ENCODE measurements around the gene PFKFB4.
"Not testable (repeated sequence)": the region's sequence is repeated elsewhere in the genome, so short reads cannot be mapped to it uniquely, and the experiment has no call there.

The PFKFB4 gene

DNA sequence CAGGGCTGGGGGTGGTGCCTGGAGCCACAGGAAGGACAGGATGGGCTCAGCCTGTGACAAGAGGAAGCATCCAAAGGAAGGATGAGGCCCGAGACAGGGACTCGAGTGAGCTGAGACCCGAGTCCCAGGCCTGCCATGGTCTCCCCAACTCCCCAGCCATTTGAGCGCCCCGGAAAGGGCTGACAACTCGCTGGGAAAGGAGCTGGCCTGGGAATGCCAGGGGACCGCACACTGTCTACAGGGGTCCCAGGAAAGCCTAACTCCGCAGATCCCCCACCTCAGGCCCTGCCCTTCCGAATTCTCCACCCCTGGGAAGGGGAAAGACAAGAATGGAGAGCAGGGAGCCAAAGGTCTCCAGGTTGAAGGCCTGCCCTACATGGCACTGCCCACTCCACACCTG, 31.6 kb downstream of the PFKFB4 start:
- no peak for DNase-seq

DNA sequence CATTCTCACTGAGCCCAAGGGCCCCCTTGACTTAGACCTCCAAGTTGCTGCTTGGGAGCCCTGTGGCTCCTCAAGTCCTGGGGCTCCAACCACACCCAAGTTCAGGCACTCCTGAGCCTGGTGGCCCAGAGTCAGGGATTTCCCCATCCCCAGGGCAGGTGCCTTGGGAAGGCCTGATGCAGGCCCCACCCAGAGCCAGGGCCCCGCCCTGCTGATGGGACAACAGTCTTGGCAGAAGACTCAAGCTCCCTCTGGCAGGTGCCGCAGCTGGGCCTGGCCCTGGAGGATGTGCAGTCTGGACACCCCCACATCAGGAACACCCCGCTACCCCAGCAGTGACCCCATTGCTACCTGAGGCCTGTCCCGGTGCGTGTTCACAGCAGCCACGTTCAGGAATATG, 35.0 kb downstream of the PFKFB4 start:
- DNase-seq: no peak

DNA sequence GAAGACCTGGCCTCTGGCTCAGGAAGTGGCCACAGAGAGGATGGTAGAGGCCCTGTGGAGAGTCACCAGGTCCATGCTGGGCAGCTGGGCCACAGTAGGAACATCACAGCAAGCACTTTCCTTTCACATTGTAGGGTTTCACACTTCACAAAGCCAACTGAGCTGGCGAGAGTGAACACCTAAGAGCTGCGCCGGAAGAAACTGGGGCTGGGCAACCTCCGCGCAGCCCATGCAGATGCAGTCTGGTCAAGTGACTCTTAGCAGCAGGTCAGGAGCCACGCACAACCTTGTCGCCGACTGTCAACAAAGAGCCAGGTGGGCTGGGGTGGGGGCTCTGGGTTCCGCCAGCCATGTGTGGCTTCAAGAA, 37.3 kb downstream of the PFKFB4 start:
- no peak for DNase-seq

- no peak for DNase-seq
Observed at GRCh38 chr3:48518638-48519276, 37.8 kb downstream of the PFKFB4 start.

DNA sequence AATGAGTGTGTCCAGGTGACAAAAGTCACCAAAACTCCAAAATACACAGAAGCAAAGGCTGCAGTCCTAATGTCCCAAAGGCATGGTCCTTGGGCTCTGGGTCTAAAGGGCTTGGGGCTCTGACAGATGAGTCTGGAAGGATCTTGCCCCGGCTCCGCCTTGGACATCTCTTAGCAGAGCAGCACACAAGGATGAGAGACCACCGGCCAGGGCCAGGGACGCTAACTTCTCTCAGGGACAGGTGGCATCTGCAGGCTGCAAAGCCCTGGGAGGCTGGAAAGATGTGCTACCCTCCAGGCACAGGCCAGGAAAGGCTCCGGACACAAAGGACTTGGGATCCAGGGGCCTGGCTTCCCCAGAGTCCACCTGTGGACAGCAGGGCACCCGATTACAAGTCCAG, 38.5 kb downstream of the PFKFB4 start:
- DNase-seq: no peak

DNA sequence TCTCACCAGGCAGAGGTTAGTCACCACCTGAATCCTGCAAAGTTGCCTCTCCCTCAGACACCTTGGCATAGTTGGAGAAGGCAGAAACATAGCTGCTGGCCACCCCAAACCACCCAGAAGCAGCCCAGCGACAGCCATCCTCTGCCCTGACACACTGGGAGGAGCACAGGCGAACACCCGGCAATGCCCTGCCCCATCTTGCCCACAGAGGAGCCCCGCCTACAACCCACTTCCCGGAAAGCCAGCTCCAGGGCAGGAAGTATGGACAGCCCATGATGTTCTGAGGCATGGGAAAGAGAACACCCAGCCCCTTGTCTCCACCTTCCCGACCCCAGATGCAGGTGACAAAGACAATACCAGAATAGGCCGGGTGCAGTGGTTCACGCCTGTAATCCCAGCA, 40.0 kb downstream of the PFKFB4 start:
- DNase-seq: no peak

- no peak for DNase-seq
Observed at GRCh38 chr3:48514431-48515227, 42.0 kb downstream of the PFKFB4 start.

GRCh38 chr3:48511551-48511950, 45.1 kb downstream of the PFKFB4 start:
- no peak for DNase-seq

- no peak for DNase-seq
Observed at GRCh38 chr3:48507256-48508061, 49.1 kb downstream of the PFKFB4 start.

GRCh38 chr3:48505968-48506504, 50.6 kb downstream of the PFKFB4 start:
- DNase-seq: no peak

DNA sequence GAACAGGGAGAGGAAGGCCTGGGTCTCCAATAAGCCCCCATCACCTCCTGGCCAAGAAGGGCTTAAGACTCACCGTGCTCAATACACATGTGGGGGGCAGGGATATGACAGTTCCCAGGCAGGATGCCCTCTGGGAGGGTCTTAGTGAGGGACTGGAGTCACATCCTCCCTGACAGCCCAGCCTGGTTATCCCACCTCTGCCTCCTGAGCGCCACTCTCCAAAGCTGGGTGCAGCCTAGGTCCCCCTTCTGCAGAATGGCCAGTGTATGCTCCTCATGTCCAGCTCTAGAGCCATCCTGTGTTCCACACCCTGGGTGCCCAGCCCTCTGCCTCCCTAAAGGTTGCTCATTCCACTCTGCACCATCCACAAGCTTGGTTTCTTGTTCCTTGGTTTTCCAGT, 51.5 kb downstream of the PFKFB4 start:
- DNase-seq: no peak

GRCh38 chr3:48504051-48504946, 52.3 kb downstream of the PFKFB4 start, which contains the start of gene SHISA5:
SHISA5 (minus strand) TSS chr3:48504174; CDS start chr3:48504094, 80 bp downstream.
- DNase-seq: peak; percentile 72

DNA sequence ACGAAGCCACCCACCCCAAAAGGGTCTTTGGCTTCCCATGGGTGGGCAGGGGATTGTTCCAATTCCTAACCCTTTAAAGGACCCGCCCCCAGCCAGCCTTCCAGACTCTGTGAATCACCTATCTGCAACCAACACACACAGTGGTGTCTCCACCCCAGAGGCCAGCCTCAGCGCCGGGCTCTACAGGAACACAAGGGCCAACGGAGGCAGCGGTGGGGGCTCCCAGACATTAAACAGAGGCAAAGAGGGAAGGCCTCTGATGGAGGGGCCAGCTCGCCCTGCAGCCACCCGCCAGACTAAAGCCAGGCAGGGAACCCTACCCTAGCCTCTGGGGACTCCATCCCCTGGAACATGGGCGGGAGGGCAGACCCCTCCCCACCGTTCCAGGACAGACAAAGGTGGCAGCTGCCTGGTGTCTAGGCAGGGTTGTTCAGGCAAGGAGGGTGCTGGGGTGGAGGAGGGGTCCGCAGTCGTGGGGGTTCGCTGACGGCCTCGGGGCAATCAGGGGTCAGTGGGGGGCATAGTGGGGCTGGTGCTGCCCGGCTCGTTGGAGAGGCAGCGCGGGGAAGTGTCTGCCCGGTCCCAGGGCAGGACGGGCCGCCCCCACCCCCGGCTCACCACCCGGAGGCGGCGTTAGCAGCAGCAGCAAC, 53.1 kb downstream of the PFKFB4 start:
- DNase-seq: no peak

- DNase-seq: no peak
Observed at GRCh38 chr3:48502728-48503168, 53.9 kb downstream of the PFKFB4 start.

GRCh38 chr3:48502121-48502520, 54.5 kb downstream of the PFKFB4 start:
- no peak for DNase-seq

- no peak for DNase-seq
Observed at GRCh38 chr3:48501196-48501595, 55.4 kb downstream of the PFKFB4 start.

DNA sequence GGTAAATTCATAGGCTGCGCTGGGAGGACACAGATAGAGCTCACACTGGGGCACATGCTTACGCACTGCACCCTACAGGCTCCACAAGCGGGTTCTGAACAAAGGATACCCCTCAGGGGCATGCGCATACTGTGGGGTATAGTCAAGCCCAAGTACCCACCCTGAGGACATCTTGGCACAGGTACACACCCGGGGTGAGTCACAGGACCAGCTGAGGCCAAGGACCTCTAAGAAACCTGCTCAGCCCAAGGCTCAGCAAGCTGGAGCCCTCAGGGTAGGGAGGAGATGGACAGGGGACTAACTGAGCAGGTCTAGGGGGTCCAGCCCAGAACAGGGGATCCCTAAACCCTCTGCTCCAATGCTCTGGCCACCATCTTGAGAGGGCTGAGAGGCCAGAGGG, 55.9 kb downstream of the PFKFB4 start:
- DNase-seq: no peak

DNA sequence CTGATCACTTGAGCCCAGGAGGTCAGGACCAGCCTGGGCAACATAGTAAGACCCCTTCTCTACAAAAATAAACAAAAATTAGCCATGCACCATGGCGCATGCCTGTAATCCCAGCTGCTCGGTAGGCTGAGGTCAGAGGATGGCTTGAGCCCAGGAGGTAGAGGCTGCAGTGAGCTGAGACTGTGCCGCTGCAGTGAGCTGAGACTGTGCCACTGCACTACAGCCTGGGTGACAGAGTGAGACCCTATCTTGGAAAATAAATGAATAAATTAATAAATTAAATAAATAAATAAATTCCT, 63.5 kb downstream of the PFKFB4 start:
- DNase-seq: no peak

- DNase-seq: no peak
Observed at GRCh38 chr3:48492461-48493202, 64.0 kb downstream of the PFKFB4 start.

GRCh38 chr3:48486952-48487351, 69.7 kb downstream of the PFKFB4 start:
- no peak for DNase-seq

GRCh38 chr3:48482822-48483221, 73.8 kb downstream of the PFKFB4 start:
- DNase-seq: not testable (repeated sequence)
